HG03097 (cell line): Measurements from ENCODE around the gene USP49.

Experiments used
- ATAC-seq: cut with Tn5 transposase; IDR thresholded peaks from one replicate; pipeline ENCODE4 v1.9.1; 2021; ENCODE audit not compliant: unreplicated experiment, low FRiP score

The USP49 gene

DNA sequence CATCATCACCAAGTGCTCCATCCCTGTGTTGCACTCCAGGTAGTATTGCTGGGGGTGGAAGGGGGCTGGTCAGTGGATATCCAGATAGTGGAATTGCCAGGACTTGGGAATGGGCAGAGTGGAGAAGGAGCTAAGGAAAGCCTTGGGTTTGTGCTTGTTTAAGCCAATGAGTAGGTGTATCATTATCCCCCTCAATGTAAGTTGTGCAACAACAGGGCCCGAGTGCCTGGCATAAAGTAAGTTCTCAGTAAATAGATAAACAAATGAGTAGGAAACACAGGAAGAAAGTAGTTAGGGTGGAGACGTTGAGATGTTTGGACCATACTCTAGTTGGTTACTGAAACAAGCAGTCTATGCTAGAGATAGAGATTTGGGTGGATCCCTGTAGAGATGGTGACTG is 36.6 kb upstream of the USP49 start:
- ATAC-seq: no peak

DNA sequence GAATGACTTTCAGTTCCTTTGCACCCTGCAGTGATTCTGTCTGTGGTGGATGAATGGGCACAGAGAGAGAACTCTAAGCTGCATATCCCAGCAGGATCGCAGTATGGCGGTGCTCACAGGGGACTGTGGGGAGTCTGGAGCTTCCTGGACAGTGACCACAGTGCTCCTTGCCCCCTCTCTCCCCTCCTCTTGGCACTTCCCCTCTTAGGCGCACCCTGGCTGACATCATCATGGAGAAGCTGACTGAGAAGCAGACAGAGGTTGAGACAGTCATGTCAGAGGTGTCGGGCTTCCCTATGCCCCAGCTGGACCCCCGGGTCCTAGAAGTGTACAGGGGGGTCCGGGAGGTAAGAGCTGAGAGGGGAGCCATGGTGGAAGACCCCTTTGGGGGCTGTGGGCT is 34.7 kb upstream of the USP49 start:
- no peak for ATAC-seq

DNA sequence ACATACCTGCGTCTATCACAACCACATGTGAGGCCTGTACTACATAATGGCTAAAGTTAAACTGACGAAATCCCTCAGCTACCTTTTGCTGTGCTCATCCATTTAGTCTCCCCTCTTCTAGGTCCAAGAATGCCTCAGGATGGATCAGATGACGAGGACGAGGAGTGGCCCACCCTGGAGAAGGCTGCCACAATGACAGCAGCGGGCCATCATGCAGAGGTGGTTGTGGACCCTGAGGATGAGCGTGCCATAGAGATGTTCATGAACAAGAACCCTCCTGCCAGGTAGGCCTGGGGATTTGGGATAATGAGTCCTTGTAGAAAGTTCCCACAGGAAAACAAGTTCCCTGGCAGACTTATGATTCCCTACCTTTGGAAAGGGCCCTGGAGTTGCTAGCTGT is 32.1 kb upstream of the USP49 start:
- no peak for ATAC-seq

DNA sequence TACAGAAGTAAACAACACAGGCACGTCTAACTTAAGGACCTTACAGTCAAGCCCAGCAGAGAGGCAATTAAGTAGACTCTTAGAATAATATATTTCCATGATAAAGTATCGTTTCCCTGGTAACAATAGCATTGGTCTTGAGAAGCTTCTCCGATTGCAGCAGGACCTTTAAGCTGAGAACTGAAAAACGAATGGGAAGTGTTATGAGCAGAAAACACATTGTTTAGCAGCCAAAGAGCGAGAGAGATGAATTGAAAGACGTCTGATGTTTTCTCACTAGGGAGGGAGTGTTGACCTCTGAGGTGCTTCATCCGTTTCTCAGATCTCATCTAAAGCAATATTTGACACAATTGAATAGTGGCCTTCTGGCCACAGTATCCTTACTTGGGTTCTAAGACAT is 27.0 kb upstream of the USP49 start:
- no peak for ATAC-seq

DNA sequence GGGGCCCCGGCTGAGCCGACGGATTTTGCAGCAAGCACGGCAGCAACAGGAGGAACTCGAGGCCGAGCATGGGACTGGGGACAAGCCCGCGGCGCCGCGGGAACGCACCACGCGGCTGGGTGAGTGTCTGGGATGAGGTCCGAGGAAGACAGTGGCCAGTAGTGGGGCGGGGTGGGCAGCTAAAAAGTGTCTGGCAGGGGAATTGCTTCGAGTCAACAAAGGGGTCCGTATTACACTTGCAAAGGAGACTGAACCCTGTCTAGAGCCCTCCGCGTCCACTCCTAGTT is 26.5 kb upstream of the USP49 start:
- no peak for ATAC-seq

DNA sequence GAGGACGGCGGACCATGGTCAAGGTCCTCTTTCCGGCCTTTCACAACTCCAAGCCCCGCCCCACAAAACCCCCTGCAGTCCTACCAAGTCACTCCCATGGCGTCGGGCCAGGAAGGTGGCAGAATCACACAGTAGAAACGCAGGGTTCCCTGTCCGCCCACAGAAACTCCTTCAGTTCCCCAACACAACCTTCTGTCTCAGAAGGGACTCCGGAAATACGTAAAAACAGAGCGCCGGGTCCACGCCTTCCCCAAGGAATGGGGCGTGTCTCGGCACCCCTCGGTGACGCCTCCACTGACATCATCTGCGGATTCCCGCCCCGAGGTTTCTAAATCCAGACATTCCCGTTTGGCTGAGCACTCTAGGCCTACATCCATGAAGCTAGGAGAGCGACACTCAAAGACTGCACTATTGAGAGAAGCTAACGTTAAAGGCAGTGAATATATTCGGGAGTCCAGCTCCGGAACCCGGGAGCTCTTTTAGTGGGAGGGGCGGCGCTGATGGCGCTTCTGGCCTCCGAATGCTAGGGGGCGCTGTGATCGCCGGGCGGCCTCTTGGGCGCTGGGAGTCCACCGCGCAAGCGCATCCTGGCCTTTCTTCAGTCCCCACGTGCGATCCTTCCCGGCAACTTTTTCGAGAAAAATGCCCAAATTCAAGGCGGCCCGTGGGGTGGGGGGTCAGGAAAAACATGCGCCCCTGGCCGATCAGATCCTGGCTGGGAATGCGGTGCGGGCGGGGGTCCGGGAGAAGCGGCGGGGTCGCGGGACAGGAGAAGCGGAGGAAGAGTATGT is 25.9 kb upstream of the USP49 start, which contains the start of the genes BYSL and MED20:
Gene BYSL (plus strand): TSS at position 579 of the 791 bp plus-strand sequence. CDS start 64 bp downstream, at position 643.
Gene MED20 (minus strand): TSS at position 219 of the 791 bp plus-strand sequence. CDS start 121 bp downstream, at position 98.
- peak; percentile 90 for ATAC-seq

DNA sequence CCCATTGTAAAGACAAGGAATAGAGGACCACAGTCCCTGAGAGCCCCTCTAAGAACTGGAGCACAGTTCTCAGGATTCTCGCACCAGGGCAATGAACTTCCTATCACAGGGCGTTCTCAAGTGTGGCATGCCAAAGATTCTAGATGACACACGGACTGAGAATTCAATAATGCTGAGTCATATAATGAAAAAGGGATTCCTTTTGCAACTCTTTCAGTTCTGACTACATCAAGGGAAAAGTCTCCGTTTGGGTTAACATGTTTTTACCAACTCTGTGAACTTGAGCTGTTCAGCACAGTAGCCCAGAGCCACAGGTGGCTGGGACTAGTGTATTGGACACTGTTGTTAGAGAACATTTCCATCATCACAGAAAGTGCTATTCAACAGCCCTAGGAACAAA is 22.4 kb upstream of the USP49 start:
- ATAC-seq: no peak

DNA sequence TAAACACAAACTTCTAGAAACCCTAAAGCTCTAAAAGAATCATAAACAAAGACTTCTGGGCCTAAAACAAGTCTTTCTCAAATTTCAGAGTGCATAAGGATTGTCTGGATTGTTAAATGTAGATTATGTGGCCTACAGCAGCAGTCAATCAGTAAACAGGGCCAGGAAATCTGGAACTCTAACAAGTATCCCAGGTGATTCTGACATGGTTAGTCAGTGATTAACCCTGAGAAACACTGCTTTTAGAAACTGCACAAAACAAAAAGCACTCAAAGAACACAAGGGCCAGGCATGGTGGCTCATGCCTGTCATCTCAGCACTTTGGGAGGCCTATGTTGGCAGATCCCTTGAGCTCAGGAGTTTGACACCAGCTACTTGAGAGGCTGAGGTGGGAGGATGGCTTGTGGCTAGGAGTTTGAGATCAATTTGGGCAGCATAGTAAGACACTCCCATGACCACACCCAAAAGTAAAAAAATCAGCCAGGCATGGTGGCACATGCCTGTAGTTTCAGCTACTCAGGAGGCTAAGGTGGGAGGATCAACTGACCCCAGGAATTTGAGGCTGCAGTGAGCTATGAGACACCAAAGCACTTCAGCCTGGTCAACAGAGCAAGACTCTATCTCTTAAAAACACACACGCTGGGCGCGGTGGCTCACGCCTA is 19.8 kb upstream of the USP49 start:
- ATAC-seq: no peak

DNA sequence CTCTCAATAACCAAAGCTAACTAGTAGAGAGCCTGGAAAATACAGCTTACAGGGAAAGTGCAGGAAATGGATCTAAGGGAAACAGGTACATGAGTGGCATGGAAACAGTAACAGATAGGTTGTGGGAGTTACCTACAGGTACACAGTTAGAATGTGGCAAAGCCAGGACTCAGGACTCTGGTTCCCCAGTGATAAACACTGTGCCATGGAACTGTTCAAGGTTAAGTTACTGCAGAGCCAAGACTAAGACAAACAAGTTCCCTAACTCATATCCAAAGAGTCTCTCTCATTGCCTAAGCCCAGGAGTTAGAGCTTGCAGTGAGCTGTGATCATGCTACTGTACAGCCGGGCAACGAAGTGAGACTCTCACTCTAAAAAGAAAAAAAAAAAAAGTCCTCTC is 19.2 kb upstream of the USP49 start:
- no peak for ATAC-seq

DNA sequence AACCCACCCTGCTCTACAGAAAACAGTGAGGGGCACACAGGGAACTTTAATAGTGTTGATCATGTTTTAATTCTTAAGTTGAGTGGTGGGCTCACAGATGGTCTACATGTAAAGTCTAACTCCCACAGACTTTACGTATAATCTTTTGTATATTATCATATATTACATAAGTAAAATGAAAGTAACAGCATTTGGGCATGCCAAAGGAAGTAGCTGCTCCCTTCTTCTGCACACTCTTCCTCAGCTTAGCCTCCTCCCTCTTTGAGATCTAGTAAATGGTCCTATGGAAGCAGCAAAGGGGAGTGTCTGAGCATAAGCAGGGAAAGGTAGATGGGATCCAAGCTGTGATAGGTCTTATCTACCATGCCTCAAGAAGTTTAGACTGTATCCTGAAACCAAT is 14.6 kb upstream of the USP49 start:
- no peak for ATAC-seq

DNA sequence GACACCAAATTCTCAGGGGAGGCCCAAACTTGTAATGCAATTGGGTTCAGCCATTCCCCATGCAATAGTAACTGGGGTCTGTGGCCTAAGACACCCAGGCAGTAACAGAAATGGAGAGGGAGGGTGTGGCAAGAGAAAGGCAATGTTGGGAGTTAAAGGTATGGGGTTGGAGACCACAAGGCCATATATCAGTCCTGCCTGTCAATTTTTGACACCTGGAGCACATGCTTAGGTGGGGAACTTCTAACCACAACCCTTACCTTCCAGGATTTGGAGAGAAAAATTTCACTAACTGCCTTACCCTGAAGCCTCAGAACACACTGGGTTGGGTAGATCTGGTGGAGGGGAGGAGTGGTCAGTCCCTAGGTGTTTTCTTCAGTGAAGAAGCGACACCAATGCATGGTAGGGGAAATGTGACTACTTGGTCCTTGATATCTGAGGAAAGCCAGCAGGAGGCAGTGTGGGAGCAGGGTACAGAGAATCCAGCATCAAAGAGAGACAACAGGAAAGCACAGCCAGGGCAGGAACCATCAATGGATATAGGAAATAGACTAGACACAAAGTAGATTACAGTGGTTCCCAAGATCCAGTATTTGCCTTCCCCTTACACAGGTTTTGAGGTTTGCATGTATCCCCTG is 6.8 kb upstream of the USP49 start:
- ATAC-seq: no peak

DNA sequence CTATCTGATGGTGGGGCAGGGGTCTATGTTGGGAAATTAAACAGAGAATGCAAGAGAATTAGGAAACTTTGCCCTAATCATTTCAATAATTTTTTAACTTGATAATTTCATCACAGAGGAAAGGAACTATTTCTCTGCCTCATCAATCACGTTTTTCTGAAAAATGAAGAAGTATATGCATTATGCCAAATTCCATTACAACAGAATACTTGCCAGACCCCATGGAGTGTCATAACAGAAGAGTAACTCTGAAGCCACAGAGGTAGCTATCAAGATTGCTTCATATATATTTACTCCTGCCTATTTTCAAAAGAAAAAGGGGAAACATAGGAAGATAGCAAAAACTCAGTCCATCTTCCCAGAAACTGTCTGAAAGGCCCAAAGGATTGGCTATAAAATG is 5.7 kb upstream of the USP49 start:
- ATAC-seq: no peak

DNA sequence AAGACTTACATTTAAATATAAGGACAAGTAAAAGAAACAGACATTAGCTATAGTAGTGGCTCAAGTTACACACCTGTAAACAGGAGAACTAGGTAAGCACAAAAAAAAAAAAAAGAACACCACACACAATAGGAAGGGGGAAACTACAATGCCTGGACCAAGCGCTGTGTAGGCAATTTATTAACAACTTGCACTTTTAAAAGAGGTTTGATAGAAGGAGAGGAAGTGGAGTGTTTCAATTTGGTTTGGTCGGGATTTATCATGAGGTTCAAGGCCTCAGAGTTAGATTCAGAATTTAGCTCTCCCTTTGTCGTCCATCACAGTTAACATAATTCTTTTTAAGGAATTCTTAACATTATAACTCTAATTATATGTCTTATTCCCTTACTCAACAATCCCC is 1.1 kb upstream of the USP49 start:
- ATAC-seq: no peak

DNA sequence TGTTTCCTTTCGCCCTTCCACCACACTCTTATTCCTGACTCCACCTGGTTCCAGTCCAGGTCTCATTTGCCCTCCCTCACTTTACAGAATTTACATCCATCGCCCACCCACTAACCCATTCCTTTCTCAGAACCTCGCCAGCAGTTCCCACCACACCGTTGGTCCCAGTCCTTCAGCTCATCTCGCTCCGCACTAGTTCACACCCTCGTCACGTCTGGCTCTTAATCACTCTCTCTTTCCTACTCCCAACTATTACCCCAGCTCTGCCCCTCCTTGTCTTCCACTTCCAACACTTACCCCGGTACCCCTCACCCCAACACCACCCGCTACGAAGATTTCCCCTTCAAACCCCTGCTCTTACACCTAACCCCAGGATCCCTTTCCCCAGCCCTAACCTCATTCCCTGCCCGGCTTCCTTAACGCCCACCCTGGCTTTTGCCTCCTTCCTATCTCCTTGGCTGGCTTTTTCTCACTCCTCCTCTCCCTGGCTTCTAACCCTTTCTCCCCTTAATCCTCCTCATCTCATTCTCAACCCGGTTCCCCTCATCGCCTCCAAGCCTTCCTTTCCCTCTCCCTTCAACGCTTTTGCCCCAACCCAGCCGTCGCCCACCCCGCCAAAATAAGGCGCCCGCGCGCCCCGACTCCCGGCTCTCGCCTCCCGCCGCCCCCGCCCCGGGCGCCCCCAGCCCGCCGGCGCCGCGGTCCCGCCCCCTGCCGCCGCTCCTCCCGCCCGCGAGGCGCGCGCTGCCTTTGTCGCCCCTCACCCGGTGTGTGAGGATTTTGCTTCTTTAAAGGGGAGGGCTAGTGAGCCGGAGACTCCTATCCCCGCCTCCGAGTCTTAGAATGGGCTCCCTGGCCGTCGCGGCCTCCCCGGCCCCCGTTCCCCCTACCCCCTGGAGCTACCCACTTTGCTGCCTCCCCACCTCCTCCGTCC is 542 bp downstream of the USP49 start:
- ATAC-seq: peak; percentile 25

DNA sequence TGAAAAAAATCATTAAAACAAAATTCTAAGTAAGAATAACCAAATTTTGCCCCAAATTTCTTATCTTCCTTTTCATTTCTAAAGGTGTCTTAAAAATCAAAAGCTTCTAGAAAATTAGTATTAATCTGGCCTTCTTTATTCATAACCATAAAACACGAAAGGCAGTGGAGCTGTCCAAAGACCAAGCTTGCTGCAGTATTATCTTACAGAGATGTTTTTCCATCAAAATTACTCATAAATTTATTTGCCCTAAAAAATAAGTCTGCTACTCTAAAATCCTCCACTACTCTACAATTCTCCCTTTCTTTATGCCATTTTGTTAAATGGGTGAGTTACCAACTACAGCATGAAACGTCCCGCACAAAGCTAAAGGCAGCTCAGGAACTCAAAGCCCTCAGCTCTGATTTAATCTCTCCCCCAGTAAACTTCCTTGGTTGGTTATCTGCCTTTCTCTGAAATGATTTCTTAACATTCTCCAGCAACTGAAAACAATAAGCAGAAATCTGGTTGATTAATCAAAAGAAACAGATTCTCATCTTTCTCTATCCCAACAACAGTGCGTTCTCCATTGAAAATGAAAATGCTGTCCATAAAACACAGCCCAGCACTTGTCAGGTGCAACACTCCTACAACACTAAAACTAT is 2.1 kb downstream of the USP49 start:
- ATAC-seq: no peak

DNA sequence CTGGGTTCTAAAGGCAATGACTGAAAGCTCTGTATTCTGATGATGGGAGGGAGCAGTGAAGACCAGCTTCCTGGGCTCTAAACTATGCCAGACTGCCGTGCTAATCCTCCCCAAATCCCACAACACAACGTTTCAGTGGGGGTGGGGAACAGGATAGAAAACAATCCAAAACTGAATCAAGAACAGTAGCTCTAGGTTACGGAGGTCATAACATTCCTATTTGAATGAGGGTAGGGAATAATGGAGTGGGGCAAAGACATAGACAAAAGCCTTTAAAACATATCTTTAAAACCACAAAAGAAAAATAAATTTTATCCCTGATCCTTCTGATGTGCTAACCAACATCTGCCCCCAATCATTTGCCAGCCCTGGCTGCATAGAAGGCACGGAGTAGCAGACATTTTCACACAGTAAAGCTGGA is 7.8 kb downstream of the USP49 start:
- no peak for ATAC-seq

DNA sequence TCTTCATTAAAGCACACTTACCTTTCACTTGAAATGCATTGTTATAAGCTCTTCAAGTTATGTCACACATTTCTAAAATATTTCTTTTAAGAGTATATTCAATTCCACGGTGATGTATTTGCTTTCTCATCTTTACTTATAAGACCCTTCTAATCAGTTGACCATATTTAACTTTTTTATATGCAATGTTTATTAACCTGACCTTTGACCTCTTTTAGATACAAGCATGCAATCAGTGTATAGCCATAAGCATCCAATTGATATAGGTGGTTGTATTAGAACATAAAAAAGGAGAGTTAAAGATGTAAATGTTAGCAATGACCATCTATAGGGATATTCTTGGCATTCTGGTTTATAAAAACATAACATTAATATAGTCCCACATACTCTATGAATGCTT is 9.2 kb downstream of the USP49 start:
- ATAC-seq: no peak

DNA sequence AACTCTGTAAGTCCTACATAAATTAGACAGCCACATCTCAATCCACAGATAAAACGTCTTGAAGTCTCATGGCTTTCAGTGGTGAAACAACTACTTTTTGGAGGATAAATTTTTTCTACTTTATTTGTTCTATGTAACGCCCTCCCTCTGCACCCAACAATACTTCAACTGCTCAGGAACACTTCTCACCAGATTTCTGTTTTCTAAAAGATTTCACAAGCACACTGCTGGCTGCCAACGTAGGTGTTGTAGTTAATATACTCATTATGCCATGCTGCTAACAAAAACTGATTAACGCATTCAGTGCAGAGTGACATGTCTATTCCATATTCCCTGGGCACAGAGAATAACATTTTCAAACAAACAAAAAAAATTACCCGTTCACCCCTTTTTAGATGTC is 10.2 kb downstream of the USP49 start:
- no peak for ATAC-seq

DNA sequence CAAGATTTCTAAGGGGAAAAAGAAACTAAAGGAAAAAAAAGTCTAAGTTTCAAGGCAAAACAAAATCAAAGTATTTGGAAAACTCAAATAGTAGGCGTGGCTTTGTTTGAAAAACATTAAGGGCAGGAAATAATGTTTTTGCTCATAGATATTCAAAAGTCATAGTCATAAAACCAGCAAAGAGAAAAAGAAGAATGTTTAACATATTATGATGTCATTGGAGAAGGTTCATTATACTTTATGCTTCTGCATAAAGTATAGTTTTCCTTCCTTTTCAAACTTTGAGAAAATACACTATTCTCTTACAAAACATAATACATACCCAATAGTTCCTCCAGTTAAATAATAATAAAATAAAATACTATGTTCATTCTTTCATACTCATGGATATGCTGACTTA is 13.7 kb downstream of the USP49 start:
- no peak for ATAC-seq

DNA sequence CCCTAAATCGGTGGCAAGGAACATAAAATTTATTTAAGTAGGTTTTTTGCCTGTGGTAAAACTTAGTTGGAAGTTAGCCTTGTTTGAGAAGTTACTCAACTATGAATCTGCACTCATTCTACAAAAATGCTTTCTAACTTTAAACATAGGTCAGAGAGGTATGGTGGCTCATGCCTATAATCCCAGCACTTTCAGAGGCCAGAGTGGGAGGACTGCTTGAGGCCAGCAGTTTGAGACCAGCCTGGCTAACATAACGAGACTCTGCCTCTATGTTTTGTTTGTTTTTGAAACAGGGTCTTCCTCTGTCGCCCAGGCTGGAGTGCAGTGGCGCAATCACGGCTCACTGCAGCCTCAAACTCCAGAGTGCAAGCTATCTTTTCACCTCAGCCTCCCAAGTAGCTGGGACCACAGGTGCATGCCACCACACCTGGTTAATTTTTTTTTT is 16.2 kb downstream of the USP49 start:
- ATAC-seq: no peak
